NCI-H2196 treated with DMSO at 0.1 percent for 48 hours (cell line): ENCODE results near the gene CCDC61.

Source experiments
- DNase-seq: peaks from one replicate; lab custom pipeline; 2025; ENCODE audit not compliant: unreplicated experiment; lab: John Stamatoyannopoulos, UW

CCDC61 gene, protein sequence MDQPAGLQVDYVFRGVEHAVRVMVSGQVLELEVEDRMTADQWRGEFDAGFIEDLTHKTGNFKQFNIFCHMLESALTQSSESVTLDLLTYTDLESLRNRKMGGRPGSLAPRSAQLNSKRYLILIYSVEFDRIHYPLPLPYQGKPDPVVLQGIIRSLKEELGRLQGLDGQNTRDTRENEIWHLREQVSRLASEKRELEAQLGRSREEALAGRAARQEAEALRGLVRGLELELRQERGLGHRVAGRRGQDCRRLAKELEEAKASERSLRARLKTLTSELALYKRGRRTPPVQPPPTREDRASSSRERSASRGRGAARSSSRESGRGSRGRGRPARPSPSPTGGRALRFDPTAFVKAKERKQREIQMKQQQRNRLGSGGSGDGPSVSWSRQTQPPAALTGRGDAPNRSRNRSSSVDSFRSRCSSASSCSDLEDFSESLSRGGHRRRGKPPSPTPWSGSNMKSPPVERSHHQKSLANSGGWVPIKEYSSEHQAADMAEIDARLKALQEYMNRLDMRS

GRCh38 chr19:45994998-45995714 is at the start of gene CCDC61:
CCDC61 (plus strand) TSS chr19:45995467; CDS start chr19:46003019, 7,552 bp downstream.
- DNase-seq = peak; percentile 97

- no peak for DNase-seq
These were observed 47.3 kb upstream of the CCDC61 start for GRCh38 chr19:45947926-45948325.

DNA sequence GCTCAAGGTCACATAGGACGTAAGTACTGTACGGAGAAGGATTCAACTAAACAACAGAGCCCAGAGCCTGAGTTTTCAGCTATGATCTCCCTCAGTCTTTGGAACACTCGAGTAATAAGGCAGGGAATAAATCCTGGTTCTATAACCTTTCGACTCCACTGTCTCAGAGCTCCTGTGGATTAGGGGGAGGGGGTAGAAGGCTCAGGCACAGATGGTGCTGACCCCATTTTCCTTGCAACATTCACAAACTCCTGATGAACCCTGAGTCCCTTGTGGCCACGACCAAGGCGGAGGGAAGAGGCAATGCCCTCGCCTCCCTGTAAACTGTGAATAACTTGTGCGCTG is 43.0 kb upstream of the CCDC61 start:
- DNase-seq = no peak

- DNase-seq = no peak
These were observed 42.4 kb upstream of the CCDC61 start for GRCh38 chr19:45952686-45953505.

GRCh38 chr19:45953676-45954075 is 41.6 kb upstream of the CCDC61 start:
- no peak for DNase-seq

DNA sequence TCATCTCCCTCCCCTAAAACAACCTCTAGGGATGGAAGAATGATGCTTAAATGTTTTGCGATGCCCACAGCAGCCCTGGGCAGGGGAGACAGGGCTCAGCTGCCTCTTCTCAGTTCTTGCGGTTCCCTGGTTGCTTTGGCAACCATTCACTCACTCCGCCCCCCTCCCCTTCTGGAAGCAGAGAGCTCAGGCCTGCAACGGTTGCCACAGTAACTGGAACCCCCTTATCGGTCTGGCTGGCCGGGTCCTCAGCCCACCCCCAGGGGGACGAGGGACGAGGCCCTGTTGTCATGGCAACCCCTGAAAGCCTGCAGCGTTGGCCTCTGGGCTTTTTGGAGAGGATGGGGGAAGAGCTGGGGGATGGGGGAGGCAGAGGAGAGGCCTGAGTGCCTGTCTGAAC is 41.1 kb upstream of the CCDC61 start:
- no peak for DNase-seq

- DNase-seq = no peak
These were observed 39.2 kb upstream of the CCDC61 start for GRCh38 chr19:45955905-45956608.

DNA sequence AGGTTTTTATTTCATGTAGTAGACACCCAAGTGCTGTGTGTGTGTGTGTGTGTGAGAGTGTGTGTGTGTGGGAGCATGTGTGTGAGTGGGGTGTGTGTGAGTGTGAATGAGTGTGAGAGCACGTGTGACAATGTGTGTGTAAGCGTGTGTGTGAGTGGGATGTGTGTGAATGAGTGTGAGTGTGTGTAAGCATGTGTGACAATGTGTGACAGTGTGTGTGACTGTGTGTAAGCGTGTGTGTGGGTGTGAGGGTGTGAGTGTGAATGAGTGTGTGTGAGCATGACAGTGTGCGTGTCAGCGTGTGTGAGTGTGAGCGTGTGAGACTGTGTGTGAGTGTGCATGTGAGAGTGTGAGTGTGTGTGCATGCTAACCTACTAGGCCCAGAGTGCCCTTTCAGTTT is 36.9 kb upstream of the CCDC61 start:
- no peak for DNase-seq

- DNase-seq = no peak
These were observed 36.3 kb upstream of the CCDC61 start for GRCh38 chr19:45958769-45959516.

DNA sequence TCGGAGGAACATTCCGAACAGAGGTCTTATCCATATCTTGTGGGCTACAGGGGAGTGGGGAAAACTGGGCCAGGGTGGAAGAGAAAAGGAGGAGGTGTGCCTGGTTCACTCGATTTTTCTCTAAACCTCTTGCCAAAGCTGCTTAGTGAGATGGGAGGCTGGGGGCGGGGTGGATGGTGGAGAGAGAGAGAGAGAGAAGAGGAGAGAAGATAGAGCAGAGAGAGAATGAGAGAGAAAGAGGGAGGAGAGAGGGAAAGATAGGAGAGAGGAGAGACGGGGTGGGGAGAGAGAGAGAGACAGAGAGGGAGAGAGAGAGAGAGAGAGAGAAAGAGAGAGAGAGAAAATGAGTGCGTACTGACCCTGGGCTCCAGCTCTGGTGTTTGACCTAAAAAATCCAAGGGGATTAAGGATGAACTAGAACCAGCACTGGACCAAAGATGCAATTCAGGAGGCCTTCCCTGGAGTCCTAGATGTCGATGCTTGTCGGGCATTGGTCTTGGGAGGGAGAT is 35.7 kb upstream of the CCDC61 start:
- DNase-seq = no peak

GRCh38 chr19:45960595-45961235 is 34.6 kb upstream of the CCDC61 start:
- DNase-seq = no peak

GRCh38 chr19:45962021-45962420 is 33.2 kb upstream of the CCDC61 start:
- no peak for DNase-seq

- DNase-seq = no peak
These were observed 28.0 kb upstream of the CCDC61 start for GRCh38 chr19:45967246-45967645.

- DNase-seq = no peak
These were observed 26.6 kb upstream of the CCDC61 start for GRCh38 chr19:45968626-45969025.

DNA sequence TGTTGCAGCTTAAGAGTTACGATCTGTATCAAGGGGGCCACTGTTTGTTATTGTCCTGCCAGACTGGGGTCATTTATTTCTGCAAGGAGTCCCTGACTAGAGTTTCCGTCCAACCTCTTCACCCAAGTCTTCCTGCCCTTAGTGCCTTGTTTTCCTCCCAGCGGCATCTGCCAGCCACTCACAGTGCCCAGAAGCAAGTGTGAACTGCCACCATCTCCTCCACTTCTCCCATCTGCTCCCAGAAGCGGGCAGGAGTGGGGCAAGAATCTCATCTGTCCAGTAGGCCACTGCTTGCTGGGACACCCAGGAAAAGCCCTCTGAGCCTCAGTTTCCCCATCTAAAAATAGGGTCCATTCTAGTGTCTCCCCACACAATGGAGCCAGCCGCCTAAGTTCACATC is 25.6 kb upstream of the CCDC61 start:
- DNase-seq = no peak

DNA sequence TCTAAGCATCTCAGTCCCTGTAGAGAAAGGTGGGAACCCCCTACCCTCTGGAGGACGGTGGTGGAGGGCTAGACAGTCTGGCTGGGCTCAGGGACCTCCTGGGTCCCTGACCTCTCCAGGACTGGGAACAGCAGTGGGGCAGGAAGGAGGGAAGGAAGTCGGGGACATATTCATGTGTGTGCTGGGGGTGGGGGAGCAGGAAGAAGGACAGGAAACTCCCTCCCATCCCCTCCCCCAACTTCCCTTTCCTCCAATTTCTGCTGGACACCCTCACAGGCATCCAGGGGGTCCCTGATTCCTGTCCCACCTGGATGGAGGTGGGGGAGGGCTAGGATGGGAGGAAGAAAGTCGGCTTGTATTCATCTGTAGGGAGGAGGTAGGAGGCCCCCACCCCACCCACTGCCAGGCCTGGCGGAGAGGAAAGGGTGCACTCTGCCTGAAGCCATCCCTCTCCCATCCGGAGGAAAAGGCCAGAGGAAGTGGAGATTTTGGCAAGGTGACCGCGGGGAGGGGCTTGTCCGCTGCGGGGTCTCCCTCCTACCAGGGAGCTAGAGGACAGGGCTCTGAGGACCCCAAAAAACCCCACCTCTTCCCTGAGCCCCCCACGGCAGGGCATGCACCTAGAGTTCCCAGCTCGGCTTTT is 23.9 kb upstream of the CCDC61 start:
- no peak for DNase-seq

- DNase-seq = no peak
These were observed 23.0 kb upstream of the CCDC61 start for GRCh38 chr19:45972081-45972946.

DNA sequence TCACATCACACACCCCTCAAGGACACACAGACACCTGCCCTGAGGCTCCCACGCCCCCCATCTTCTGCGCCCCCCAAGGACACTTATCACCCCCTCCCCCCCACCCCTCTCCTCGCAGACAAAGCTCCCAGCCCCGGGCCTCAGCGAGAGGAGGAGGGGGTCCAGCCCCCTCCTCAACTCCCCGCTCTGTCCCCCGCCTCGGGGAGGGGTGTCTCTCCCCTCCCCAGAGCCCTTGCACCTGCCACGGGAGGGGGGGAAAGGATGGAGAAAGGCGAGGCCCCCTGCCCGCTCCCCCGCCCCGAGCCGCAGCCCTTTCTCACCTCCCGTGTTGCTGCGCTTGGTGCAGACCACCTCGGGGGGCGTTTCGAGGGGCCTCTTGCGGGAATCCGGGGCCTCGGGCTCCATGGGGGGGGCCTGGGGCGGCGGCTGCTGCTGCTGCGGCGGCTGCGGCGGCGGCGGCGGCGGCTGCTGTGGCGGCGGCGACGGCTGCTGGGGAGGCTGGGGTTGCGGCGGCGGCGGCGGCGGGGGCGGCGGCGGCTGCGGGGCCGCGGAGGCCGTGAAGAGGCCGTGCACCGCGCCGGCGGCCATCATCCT is 22.2 kb upstream of the CCDC61 start:
- no peak for DNase-seq
